Prostate gland (tissue), 2 donors: Measurements from ENCODE around the gene MED22.

Experiments
- CTCF ChIP-seq, 4 experiments: fragments of 200-600 bp in 2 of 4; fragments of 450-650 bp in 2 of 4; sonication (generic) in 2 of 4; IDR thresholded peaks; 1 replicate in 3 of 4; 2 replicates in 1 of 4; pipeline ENCODE4 v1.5.1; 2016 to 2019; ENCODE audit warnings: antibody characterized with exemption in 4 of 4, mild to moderate bottlenecking in 2 of 4, moderate library complexity in 2 of 4
- POLR2A ChIP-seq: fragments of 450-650 bp; IDR thresholded peaks from one replicate; pipeline ENCODE4 v1.6.1; 2016; ENCODE audit warnings: antibody characterized with exemption, mild to moderate bottlenecking

GRCh38 chr9:133307301-133307700 is 40.6 kb downstream of the MED22 start:
- TF ChIP-seq POLR2A = no peak
- TF ChIP-seq CTCF (IDR thresholded peaks at IDR 0.05) = no peak
